HG02970 (cell line): ENCODE measurements around the gene DCAF4.

Experiments
- ATAC-seq: cut with Tn5 transposase; IDR thresholded peaks from one replicate; pipeline ENCODE4 v1.9.1; 2021; ENCODE audit warnings: mild to moderate bottlenecking, moderate library complexity, moderate number of reproducible peaks; ENCODE audit not compliant: unreplicated experiment, low FRiP score

DCAF4 gene

DNA sequence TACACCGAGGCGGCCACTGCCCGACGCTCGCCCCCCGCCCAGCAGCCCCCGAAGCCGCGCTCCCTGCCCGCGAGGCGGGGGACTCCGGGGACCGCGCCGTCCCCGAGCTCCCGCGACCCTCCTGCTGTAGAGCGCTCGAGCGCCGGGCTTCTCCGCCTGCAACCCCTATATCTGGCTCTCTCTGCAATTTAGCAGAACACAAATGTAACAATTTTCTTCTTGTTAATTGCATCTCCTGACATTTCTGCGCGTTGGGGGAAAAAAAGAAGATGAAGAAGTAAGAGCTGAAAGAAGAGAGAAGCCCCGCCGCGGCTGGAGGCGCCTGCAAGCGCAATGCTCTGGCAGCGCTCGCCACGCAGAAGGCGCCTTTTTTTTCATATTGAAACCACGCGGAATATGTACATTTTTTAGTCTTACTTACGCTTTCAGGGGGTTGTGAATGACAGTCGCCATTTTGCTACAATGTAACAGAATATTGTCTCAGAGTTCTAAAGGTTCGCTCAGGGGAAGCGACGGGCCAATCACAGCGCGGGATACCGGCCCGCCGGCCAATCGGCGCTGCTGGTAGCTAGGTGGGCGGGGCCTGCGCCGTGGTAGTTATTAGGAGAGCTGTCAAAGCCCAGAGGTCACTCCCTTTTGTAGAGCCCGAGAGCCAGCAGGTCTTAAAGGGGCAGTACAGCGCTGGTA lies 32.5 kb upstream of the DCAF4 start, which contains the start of gene DPF3:
TSS of gene DPF3 (minus strand) at position 466 of the 687 bp plus-strand sequence. CDS start at position 453, 13 bp downstream.
- peak; percentile 97 for ATAC-seq

DNA sequence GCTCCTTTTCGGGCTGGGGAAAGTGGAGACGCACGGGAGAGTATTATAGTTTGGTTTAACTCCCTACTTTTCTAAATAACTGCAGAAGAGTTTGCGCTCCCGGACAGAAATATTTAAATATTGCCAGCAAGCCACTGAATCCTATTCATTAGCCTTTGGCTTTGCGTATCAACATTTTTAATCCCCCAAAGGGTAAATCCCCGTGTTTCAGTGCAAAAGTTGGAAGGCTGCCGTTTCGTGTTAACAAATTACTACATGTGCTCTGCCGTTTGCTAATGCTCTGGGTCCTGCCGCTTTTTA lies 32.0 kb upstream of the DCAF4 start:
- no peak for ATAC-seq

DNA sequence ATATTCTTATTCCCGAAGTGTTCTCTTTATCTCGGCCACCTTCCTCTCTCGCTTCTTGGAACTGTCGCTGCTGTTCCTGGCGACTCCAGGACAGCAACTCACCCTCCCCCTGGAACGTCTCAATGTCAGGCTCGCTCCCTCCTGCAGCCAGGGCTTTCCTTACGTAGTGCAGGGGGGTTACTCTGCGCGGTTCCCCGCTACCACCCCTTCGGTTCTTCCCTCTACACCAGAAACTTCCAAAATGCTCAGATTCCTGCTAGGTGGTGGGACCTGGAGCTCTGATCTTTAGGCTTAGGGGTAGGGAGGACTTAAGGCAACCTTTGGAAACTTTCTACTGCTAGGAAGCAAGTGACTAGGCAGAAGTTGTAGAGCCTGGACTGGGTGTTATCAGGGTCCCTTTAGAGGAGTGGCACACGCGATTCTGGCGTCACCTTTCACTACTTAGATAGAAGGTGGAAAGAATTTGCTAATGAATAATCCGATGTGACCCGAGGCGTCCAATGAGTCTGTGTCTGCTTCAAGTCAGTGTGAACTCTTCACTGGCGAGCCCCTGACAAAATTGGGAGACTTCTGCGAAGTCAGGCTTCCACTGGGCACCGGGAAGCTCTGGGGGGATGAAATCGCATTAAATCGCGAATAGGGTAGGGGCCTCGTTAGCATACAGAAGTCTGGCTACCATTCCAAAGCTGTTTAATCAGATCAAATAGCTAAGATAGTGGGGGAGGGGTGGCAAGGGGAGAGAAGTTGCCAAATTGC lies 31.5 kb upstream of the DCAF4 start:
- no peak for ATAC-seq

GRCh38 chr14:72898448-72898847 lies 27.8 kb upstream of the DCAF4 start:
- no peak for ATAC-seq

GRCh38 chr14:72901361-72901760 lies 24.9 kb upstream of the DCAF4 start:
- ATAC-seq: no peak

DNA sequence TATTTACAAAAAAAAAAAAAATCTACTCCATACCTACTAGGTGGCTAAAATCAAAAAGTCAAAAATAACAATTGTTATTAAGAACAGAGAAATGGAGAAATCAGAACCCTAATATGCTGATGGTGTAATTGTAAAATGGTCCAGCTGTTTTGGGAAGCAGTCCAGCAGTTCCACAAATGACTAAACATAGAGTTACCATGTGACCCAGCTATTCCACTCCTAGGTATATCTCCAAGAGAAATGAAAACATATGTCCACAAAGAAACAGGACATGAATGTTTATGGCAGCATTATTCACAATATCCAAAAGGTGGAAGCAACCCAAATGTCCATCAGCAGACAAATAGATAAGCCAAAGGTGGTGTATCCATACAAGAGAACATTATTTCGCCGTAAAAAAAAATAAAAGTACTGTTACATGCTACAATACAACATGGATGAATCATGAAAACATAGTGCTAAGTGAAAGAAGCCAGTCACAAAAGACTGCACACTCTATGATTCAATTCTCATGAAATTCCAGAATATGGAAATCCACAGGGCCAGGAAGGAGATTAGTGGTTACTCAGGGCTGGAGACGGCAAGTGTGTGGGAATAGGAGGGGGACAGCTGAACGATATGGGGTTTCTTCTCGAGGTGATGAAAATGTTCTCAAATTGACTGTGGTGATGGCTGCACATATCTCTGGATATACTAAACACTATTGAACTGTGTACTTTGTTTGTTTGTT lies 23.3 kb upstream of the DCAF4 start:
- ATAC-seq: no peak

GRCh38 chr14:72903716-72904115 lies 22.5 kb upstream of the DCAF4 start:
- no peak for ATAC-seq

GRCh38 chr14:72904218-72904617 lies 22.0 kb upstream of the DCAF4 start:
- no peak for ATAC-seq

DNA sequence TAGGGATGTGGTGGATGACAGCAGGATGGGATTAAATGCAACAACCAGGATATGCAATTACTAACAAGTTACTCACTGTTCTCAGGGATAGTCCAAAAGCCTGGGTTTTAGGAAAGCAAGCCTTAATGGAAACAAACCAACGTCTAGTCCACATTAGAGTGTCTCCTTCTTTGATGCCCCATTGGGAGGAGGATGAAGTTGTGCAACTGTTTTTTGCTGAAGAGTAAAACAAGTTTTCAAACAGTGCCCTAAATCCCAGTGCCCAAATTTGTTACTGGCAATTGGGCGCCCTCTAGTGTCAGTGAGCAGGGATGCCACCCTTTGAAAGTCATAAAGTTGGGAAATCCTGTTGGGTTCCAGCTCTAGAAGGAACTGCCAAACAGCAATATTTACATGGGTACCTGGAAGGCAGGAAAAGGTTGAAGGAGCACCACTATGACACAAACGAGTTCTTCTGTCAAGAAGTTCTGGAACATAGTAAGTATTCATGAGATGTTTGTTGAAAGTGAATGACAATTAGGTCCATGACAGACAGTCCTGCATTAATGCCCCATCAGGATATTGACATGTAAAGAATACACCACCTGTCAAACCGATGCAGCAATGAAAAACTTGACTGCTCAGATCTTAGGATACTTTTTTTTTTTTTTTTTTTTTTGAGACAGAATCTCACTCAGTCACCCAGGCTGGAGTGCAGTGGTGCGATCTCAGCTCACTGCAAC lies 21.3 kb upstream of the DCAF4 start:
- ATAC-seq: no peak

DNA sequence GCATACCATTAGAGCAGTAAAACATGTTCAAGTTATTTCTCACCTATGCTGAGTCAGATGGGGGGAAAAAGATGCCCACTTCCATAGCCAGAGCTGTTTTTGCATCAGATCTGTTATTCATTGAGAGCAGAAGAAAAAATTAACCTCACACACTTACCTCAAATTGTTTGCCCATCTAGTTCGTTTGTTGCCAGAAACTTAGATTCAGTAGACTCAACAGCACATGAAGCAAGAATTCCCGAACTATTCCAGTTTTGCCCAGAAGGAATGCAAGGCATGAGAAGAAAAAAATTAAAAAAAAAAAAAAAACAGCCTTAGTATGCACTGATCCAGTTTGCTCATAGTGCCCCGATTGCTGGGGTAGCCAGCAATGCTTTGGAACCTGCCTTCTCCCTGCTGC lies 19.9 kb upstream of the DCAF4 start:
- ATAC-seq: no peak

DNA sequence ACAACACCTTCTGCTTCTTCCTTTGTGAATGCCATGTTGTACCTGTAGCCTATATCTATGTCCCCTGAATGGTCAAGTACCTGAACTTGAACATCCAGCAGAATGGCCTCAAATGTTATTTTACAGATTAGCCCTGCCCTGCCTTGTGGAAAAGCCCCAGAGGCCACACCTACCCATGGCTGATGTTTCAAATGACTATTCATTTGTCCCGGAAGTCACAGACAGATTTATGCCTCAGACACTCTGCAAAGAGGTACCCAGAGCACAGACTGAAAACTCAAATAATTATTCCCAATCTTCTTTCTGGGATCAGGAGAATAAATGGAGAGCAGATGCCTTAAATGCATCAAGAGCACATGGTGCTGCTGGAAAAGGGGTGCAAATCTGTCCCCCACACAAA lies 19.4 kb upstream of the DCAF4 start:
- ATAC-seq: no peak

- ATAC-seq: no peak
These were observed 18.4 kb upstream of the DCAF4 start for GRCh38 chr14:72907886-72908285.

GRCh38 chr14:72909163-72909562 lies 17.1 kb upstream of the DCAF4 start:
- ATAC-seq: no peak

- no peak for ATAC-seq
These were observed 12.5 kb upstream of the DCAF4 start for GRCh38 chr14:72913809-72914208.

- no peak for ATAC-seq
These were observed 10.1 kb upstream of the DCAF4 start for GRCh38 chr14:72916174-72916573.

DNA sequence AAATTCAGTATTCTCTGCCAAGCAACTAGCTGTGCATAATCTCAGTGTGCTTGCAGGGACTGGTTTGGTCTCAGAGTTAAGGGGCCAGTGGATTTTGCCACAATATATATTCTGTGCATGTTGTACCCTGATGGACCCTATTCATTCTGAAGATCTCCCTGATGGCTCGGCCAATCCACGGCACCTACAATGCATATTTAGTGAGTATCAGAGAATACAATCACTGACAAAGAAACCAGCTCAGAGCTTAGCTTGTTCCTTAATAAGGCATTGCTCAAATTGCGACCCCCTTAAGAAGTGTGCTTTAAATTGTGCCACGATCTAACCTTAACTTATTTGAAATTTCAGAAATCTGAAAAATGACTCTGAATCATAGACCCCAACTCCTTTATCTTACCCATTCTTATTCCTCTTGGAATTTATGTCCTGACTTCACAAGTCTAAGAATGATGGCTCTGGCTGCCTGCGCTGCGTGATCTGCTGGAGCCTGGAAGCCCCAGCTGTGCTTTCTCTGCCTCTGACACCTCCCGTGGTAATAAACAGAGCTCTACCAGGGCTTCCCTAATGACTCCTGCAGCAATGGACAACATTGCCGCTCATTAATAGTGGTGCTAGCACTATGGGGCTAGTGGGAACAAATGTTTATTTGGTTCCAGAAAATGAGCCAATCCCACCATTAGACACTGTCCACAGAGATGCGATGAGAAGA lies 9.0 kb upstream of the DCAF4 start:
- no peak for ATAC-seq

GRCh38 chr14:72920008-72920407 lies 6.3 kb upstream of the DCAF4 start:
- no peak for ATAC-seq

- no peak for ATAC-seq
These were observed 4.9 kb upstream of the DCAF4 start for GRCh38 chr14:72921396-72921795.

DNA sequence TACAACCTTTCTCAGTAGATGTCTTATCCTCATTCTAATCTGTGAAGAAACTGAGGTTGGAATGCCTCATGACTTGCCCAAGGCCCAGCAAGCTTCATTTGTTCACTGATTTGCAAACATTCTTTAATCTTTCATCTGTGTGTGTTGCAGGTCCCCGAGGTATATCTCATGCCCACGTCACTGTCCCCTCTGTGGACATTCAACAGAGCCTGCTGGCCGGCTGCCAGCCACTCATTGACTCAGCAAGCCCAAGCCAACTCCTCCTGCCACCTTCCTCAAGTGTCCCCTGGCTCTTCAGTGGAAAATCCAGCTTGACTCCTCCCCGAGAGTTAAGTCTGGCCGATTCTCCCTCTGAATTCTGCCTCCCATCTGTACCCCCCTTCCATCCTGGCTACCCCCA lies 1.9 kb upstream of the DCAF4 start:
- no peak for ATAC-seq

GRCh38 chr14:72925171-72925759 lies 999 bp upstream of the DCAF4 start:
- no peak for ATAC-seq
